Right atrium auricular region (tissue), 2 donors: ENCODE results near the gene SPP1. TPM values are rescaled to one million over a fixed set of nuclear protein-coding genes. Genes with fewer than 3 reads are reported as not detected.
A peak's percentile ranks its signal among the peaks of the same experiment; 100 is the strongest.
"Not testable (repeated sequence)": the region's sequence is repeated elsewhere in the genome, so short reads cannot be mapped to it uniquely, and the experiment has no call there.

Experiments used
- DNase-seq: peaks from one replicate; pipeline ENCODE4 v3.0.0-alpha.2; 2019; ENCODE audit warnings: low spot score
- H3K27ac ChIP-seq, 2 donors: fragments of 200-600 bp; sonication (generic); 1 replicate in 1 of 2; 2 replicates in 1 of 2; pipeline ENCODE4 v1.5.1; 2016 to 2019
- H3K27me3 ChIP-seq, 2 donors: fragments of 200-600 bp; sonication (generic); one replicate each; pipeline versions ENCODE4 v1.5.1 to v1.6.0; 2017 to 2019
- H3K36me3 ChIP-seq: fragments of 200-600 bp; sonication (generic); one replicate; pipeline ENCODE4 v1.5.1; 2016
- H3K4me1 ChIP-seq, 2 donors: fragments of 200-600 bp; sonication (generic); one replicate each; pipeline versions ENCODE4 v1.5.1 to v1.6.0; 2017 to 2019
- H3K4me3 ChIP-seq, 2 donors: fragments of 200-600 bp; sonication (generic); 1 replicate in 1 of 2; 2 replicates in 1 of 2; pipeline ENCODE4 v1.5.1; 2017 to 2019; ENCODE audit warnings: mild to moderate bottlenecking in 1 of 2, moderate library complexity in 1 of 2
- H3K9me3 ChIP-seq, 2 donors: fragments of 200-600 bp; sonication (generic); one replicate each; pipeline ENCODE4 v1.5.1; 2019
- CTCF ChIP-seq, 2 donors: fragments of 200-600 bp; sonication (generic); IDR thresholded peaks; one replicate each; pipeline ENCODE4 v1.5.1; 2019; ENCODE audit warnings: antibody characterized with exemption in 2 of 2
- total RNA-seq, 2 donors: library from RNA; depleted of rRNA; stranded (reverse); fragments of >200 nt; gene quantifications; one replicate each; pipeline ENCODE4 v1.1.0, GENCODE V29; 2016

The SPP1 gene
- total RNA-seq, 2 donors from 2014 or later: 15.0 to 41.3 TPM

DNA sequence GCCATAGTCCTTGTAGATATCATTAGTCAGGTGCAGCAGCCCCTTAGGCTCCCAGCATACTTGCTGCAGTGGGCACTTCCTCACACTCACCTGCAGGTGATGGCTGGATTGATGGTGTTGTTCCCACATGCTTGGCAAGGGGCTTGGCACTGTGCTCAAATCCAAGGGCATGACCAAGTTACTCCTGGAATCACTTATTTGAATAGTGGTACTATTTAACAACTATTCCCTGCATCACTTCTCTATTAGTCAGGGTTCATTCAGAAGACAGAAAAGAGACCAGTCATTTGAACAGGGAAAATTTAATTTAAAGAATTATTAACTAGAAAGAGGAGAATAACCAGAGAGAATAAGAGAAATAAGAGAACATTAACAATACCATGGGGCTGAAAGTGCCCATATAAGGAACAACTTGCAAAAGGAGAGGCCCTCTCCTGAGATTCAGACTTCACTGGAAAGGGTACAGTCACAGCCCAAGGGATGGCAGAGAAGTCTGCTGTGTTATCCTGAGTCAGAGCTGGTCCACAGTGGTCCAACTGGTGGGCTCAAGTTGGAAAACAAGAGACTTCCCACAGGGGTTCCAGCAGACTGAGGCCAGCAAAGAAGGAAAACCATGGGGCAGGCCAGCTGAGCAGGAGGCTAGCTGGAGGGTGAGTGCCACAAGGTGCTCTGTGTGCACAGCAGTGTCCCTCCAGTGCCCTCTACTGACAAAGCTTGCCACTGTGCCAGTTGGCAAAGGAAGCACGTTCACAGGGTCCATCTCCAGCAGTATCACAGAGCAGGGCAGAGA lies 9.8 kb downstream of the SPP1 start:
- H3K27me3 ChIP-seq: no peaks in the 10 kb centered on the region
- peak; percentile 32 to 60 for TF ChIP-seq CTCF (IDR thresholded peaks at IDR 0.05)
- H3K9me3 ChIP-seq: no peaks in the 10 kb centered on the region
- no peak overlapping the region for H3K27ac ChIP-seq
- no peaks in the 10 kb centered on the region for H3K4me1 ChIP-seq
- H3K36me3 ChIP-seq: no peaks in the 10 kb centered on the region
- no peak for DNase-seq
- no peak overlapping the region for H3K4me3 ChIP-seq

DNA sequence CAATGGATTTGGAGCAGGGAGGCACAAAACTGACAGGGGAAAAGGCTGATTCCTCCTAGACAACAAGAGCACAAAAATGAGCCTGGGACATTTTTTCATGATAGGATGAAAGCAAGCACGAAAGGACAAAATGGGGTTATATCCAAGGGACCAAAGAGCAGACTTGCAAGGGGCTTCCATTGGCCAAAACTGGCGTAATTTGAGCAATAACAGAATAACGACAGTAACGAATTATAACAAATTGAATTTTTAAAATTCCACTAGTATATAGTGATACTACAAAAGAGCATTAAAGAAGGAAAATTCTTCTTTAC lies 10.3 kb downstream of the SPP1 start:
- H3K4me3 ChIP-seq: no peak overlapping the region
- H3K27ac ChIP-seq: no peak overlapping the region
- H3K36me3 ChIP-seq: no peaks in the 10 kb centered on the region
- DNase-seq: no peak
- H3K27me3 ChIP-seq: no peaks in the 10 kb centered on the region
- H3K9me3 ChIP-seq: no peaks in the 10 kb centered on the region
- no peaks in the 10 kb centered on the region for H3K4me1 ChIP-seq
- no peak for TF ChIP-seq CTCF (IDR thresholded peaks at IDR 0.05)

GRCh38 chr4:87986508-87986907 lies 11.0 kb downstream of the SPP1 start:
- no peaks in the 10 kb centered on the region for H3K36me3 ChIP-seq
- H3K4me3 ChIP-seq: no peak overlapping the region
- TF ChIP-seq CTCF (IDR thresholded peaks at IDR 0.05): no peak
- no peak for DNase-seq
- no peak overlapping the region for H3K27ac ChIP-seq
- H3K9me3 ChIP-seq: no peaks in the 10 kb centered on the region
- no peaks in the 10 kb centered on the region for H3K27me3 ChIP-seq
- no peaks in the 10 kb centered on the region for H3K4me1 ChIP-seq

DNA sequence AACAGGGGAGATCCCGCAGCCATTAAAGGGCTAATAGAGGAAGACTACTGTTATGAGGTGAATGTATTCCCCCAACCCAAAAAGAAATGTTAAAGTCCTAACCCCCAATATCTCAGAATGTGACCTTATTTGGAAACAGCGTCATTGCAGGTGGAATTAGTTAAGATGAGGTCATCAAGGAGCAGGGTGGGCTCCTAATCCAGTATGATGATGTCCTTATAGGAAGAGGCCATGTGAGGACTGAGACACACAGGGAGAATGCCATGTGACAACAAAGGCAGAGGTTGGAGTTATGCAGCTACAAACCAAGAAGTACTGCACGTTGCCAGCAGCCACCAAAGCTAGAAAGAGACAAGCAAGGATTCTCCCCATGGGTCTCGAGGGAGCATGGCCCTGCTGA lies 14.3 kb downstream of the SPP1 start:
- no peaks in the 10 kb centered on the region for H3K4me1 ChIP-seq
- no peak for TF ChIP-seq CTCF (IDR thresholded peaks at IDR 0.05)

DNA sequence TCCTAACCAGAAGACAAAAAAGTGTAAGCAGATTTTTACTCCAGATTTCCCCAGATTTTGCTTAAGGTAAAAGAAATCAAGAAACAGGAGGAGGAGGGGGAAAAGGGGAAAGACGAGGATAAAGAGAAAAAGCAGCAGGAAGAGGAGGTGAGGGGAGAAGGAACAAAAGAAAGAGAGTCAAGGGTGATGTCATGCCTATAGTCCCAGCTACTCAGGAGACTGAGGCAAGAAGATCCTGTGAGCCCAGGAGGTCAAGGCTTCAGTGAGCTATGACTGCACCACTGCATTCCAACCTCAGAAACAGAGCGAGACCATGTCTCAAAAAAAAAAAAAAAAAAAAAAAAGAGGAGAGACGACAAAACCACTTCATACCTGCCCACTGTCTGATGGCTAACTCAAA lies 19.9 kb downstream of the SPP1 start:
- no peaks in the 10 kb centered on the region for H3K4me1 ChIP-seq
- no peak for TF ChIP-seq CTCF (IDR thresholded peaks at IDR 0.05)
- H3K9me3 ChIP-seq: no peaks in the 10 kb centered on the region
- H3K27ac ChIP-seq: no peak overlapping the region
- no peak for DNase-seq
- H3K36me3 ChIP-seq: no peaks in the 10 kb centered on the region
- H3K27me3 ChIP-seq: no peaks in the 10 kb centered on the region
- H3K4me3 ChIP-seq: no peak overlapping the region

More for the DNA sequence above, 14.3 kb downstream of the SPP1 start:
- no peak for DNase-seq
- Histone ChIP-seq H3K36me3 (no peaks in the 10 kb centered on the region), H3K27me3 (no peaks in the 10 kb centered on the region), H3K9me3 (no peaks in the 10 kb centered on the region), H3K4me3 (no peak overlapping the region), H3K27ac (no peak overlapping the region)

DNA sequence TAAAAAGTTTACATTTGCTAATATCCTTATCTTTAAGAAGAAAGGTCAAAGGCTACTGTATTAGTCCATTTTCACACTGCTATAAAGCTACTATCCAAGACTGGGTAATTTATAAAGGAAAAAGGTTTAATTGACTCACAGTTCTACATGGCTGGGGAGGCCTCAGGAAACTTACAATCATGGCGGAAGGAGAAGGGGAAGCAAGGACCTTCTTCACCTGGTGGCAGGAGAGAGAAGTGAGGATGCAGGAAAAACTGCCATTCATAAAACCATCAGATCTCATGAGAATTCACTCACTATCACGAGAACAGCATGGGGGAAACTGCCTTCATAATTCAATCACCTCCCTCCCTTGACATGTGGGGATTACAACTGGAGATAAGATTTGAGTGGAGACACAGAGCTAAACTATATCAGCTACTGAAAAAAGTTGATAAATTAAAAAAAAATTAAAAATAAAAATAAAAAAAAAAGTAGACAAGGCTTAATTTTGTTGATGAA lies 23.7 kb downstream of the SPP1 start:
- DNase-seq, H3K9me3 ChIP-seq, H3K4me3 ChIP-seq, H3K27ac ChIP-seq, H3K27me3 ChIP-seq, H3K36me3 ChIP-seq, H3K4me1 ChIP-seq: not testable (repeated sequence)
